ENCODE results near the gene CARMIL3. TPM values are rescaled to one million over a fixed set of nuclear protein-coding genes. Genes with fewer than 3 reads are reported as not detected.
A peak's percentile ranks its signal among the peaks of the same experiment; 100 is the strongest.
"Not testable (repeated sequence)": the region's sequence is repeated elsewhere in the genome, so short reads cannot be mapped to it uniquely, and the experiment has no call there.

The CARMIL3 gene
- total RNA-seq, 1 donor from 2014 or later: 2.0 TPM

DNA sequence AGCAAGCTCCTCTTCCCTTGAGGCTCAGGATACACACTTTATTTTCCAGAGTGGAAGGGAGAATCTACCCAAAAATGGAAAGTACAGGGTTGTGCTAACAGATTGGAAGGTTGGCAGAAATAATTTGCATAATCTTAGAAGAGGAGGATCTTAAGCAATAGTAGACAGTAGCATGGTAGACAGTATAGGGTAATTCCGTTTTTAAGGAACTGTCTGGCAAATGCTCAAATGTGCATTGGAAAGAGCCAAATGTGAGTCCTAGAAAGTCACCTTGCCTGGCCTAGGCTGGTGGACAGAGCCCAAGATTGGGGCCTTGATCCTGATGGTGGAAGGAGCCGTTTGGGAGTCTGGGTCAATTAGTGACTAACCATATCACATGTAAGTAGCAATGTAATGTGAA lies 13.1 kb upstream of the CARMIL3 start:
- no peak for DNase-seq (ENCODE audit: low spot score)
- ATAC-seq: no peak

DNA sequence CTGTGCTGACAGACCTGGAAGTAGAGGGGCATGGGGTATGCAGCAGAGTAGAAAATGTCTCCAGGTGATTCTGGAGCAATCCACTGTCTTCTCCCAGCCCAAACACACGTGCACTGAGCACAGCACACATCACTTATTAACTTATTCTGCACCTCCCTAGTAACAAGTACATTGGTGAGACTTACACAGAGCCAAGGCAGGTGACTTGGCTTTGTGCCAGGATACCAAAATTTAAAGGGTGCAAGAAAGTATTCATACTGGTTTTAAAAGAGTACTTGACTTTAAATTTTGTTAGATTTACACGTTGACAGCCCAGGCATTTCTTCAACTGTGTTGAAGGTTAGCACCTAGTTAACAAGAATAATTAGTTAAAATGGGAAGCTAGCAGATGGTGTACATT lies 11.1 kb upstream of the CARMIL3 start:
- no peak for ATAC-seq
- no peak for DNase-seq (ENCODE audit: low spot score)

DNA sequence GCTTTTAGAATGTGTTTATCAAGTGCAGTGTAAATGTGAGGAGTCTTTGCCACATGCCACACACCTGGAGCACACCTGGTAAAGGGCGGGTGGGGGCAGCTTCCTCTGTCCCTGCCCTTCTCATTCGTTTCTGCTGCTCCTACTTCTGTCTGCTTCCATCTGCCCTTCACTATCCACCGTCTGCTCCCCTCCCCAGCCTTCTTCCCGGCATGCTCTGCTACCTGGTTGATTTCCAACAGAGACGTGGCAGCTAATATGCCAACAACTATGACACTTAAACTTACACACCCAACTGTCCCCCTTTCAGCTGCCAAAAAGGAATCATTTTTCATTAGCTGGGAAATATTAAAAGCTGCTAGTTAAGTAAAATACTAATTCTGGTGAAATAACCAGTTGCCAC lies 9.1 kb upstream of the CARMIL3 start:
- ATAC-seq (peak; percentile 59), DNase-seq (ENCODE audit: low spot score) (no peak)

DNA sequence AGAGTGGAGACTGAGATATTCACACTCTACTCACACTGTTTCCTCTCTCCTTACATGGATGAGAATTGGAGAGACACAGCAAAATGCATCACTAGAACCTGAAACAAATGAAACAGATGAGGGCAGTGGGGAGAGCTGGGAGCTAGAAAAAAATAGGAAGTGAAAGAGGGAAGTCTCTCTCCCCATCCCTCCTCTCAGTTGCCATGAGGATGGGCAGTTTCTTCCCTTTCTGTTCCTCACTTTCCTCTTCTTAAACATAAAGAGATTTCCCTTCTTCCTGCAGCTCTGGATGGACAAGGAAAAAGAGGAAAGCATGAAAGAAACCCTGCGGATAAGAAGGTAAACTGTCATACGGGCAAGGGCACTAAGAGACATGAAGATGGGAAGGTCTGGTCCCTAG lies 2.8 kb upstream of the CARMIL3 start:
- ATAC-seq; DNase-seq (ENCODE audit: low spot score): not testable (repeated sequence)

DNA sequence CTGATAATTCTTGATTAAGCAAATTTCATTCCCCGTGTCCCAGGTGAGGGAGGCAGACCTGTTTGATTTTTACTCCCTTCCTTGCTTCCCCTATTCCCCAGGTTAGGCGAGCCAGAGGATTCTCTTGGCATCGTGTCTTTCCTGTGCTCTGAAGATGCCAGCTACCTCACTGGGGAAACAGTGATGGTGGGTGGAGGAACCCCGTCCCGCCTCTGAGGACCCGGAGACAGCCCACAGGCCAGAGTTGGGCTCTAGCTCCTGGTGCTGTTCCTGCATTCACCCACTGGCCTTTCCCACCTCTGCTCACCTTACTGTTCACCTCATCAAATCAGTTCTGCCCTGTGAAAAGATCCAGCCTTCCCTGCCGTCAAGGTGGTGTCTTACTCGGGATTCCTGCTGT lies 1.1 kb upstream of the CARMIL3 start:
- DNase-seq (ENCODE audit: low spot score); ATAC-seq: not testable (repeated sequence)

DNA sequence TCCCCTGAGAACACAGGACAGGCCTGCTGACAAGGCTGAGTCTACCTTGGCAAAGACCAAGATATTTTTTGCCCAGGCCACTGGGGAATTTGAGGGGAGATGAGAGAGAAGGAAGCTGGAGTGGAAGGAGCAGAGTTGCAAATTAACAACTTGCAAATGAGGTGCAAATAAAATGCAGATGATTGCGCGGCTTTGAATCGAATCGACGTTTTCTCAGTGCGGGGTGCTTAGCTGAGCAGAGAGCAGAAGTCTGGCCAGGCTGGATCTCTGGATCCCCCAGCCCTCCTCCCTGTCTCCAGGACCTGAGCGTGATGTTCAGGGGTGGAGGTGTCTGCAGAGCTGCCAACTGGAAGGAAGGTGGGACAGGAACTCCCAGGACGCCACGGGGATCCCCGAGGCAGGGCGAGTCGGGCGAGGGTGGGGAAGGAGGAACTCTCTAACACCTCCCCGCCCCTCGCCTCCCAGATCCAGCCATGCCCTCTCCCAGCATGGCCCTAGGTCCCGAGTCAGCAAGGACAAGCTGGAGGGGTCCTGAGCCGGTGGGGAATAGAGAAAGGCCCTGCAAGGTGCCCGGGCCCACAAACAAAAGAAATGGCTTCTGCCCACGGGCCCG lies 527 bp upstream of the CARMIL3 start:
- peak; percentile 13 for ATAC-seq
- DNase-seq (ENCODE audit: low spot score): no peak

DNA sequence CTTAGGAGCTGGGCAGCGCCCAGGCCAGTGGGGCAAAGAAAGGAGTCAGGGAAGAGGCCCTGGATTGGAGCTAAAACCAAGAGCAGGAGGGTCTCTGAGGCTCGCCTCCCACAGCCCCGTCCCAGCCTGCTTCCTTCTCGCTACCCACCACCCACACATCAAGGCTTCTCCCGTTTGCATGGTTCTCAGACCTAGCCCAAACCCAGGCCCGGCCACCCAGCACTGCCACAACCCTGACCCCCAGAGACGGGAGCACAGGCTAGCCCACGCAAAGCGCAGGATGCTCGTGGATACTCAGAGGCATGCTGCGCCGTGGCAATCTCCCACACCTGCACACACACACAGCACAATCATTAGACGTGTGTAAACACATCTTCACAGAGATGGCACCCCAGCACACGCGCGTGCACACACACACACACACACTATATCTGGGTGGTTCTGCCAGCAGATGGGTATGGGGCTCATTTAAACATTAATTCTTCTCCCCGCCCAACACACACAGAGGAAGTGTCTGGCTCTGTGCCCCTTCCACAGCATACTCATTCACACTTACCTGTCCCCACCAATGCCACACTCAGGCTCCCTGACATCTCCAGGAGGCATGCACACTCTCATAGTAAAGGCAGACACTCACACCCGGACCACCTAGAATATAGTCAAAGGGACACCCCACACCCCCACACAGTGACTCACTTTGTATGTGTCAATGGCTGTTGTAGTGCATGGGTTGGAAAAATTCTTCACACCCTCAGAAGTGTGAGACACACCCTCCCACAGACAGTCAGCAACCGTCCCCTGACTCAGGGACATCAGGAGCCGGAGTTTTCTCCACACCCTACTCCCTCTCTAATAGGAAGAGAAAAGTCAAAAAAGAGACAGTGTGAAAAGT lies 1.1 kb downstream of the CARMIL3 start:
- DNase-seq (ENCODE audit: low spot score): no peak
- no peak for ATAC-seq

DNA sequence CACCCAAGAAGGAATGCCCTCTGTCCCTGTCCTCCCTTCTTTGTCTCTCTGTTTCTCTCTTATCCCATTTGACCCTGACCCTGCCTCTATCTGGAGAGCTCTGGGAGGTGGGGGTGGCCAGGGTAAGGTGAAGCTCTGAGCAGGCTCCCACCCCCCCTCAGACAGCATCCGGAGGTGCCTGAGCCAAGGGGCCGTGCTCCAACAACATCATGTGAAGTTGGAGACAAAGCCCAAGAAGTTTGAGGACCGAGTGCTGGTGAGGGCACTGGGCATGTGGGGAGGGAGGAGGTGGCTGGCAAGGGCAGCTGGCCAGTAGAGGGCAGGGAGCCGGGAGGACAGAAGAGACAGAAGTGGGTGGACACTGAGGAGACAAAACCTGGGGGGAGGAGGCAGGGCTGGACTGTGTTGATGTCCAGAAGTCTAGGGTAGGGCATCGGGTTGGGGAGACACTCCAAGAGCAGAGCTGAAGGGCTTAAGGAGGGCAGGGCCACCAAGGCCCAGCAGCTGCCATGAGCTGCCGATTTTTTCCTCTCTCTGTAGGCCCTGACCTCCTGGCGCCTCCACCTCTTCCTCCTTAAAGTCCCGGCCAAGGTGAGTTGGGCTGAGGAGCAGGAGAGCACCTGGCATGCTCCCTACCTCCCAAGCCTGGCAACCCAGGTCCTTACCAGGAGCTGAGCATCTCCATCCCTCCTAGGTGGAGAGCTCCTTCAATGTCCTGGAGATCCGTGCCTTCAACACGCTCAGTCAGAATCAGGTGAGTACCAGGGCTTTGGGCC lies 1.9 kb downstream of the CARMIL3 start:
- no peak for ATAC-seq
- no peak for DNase-seq (ENCODE audit: low spot score)

DNA sequence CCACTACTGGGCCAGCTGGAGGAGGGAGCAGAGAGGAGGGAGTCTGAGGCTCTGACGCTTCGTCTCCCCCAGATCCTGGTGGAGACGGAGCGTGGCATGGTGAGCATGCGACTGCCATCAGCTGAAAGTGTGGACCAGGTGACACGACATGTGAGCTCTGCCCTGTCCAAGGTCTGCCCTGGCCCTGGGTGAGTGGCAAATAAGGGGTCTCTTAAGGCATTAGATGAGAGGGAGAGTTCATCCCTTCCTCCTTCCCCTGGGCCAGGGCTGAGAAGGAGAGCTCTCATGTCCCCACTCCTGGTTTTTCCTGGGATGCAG lies 2.5 kb downstream of the CARMIL3 start:
- DNase-seq (ENCODE audit: low spot score): no peak
- no peak for ATAC-seq

DNA sequence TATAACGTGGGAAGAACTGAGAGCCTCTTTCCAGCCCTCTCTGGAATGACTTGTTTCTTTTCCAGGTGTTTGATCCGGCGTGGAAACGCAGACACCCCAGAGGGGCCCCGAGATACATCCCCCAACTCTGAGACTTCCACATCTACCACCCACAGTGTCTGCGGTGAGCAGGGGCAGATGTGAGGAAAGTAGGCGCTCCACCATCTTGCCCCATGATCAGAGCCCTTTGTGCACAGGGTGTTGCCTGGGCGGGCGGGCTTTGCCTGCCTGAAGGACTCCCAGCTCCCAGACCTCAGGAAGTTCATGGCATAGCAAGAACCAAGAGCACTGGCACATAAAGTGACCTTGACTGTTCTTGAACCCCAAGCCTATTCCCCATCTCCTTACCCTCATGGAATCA lies 2.8 kb downstream of the CARMIL3 start:
- no peak for DNase-seq (ENCODE audit: low spot score)
- no peak for ATAC-seq

DNA sequence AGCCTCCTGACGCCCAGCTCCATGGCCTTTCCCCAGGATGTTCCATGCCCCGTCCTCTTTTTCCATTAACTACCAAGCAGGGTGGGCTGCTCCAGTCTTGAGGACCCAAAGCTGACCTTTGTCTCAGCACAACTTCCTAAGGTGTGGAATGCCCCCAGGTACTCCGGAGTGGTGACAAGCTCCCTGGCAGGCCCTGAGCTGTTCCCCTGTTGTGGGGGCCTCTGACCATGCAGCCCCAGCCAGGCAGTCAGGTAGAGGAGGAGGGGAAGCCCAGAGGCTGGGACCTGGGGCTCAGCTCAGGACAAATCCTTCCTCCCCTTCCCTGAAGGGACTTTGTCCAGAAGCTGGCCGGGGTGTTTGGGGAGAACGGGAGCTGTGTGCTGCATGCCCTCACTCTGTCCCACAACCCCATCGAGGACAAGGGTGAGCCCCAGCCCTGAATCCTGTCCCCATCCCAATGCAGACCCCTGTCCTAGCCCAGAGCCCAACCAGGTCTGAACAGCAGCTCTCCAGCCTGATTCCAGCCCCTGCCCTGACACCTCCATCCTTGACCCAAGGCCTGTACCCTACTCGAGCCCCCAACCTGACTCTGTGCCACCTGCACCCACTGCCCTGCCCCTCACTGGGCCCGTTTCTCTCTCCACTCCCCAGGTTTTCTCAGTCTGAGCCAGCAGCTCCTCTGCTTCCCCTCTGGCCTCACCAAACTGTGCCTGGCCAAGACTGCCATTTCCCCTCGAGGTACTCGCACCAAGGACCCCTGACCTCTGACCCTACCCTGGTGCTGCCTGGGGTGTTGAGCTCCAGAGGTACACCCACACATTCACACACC lies 4.4 kb downstream of the CARMIL3 start:
- DNase-seq (ENCODE audit: low spot score) (no peak), ATAC-seq (no peak)

DNA sequence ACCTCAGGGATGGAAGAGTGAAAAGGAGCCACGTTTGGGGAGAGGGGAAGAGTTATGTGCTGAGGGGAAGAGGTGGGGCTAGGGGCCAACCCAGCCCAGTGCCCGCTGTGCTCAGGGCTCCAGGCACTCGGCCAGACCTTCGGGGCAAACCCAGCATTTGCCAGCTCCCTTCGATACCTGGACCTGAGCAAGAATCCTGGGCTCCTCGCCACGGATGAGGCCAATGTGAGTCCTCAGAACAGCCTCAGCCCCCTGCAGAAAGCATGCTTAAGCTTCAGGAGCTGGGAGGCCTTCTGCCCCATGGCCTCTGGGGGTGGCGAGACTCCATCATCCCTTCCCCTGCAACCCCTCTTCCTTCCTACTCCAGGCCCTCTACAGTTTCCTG lies 5.0 kb downstream of the CARMIL3 start:
- DNase-seq (ENCODE audit: low spot score) (peak; percentile 74), ATAC-seq (peak; percentile 19)

DNA sequence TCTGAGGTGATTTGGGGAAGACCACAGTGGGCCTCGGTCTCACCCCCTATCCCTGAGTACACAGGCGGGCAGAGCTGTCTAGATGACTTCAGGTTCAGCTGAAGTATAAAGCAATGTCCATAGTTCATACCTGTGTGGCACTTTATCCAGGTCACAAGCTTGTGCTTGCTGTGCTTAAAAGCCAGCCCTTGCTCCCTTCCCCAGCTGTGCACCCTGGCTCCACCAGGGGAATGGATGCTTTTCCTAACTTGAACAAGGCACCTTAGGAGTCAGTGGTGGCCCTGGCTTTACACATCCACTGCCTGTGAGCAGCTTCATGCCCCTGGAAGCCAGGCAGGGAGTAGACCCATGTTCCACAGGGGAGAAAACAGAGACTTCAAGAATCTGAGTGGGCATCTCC lies 5.5 kb downstream of the CARMIL3 start:
- no peak for DNase-seq (ENCODE audit: low spot score)
- no peak for ATAC-seq

DNA sequence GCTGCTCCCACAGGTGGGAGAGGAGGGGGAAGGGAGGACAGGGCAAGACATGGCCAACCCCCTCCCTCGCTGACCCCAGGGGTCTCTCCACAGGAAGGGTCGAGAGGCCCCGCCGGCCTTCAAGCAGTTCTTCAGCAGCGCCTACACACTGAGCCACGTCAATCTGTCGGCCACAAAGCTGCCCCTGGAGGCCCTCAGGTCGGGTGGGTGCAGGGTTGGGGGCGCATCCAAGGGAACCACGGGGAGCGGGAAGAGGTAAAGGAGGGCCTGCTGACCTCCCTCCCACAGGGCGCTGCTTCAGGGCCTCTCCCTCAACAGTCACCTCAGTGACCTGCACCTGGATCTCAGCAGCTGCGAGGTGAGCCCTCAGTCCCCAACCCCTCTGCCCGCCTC lies 6.1 kb downstream of the CARMIL3 start:
- ATAC-seq: no peak
- DNase-seq (ENCODE audit: low spot score): peak; percentile 46

DNA sequence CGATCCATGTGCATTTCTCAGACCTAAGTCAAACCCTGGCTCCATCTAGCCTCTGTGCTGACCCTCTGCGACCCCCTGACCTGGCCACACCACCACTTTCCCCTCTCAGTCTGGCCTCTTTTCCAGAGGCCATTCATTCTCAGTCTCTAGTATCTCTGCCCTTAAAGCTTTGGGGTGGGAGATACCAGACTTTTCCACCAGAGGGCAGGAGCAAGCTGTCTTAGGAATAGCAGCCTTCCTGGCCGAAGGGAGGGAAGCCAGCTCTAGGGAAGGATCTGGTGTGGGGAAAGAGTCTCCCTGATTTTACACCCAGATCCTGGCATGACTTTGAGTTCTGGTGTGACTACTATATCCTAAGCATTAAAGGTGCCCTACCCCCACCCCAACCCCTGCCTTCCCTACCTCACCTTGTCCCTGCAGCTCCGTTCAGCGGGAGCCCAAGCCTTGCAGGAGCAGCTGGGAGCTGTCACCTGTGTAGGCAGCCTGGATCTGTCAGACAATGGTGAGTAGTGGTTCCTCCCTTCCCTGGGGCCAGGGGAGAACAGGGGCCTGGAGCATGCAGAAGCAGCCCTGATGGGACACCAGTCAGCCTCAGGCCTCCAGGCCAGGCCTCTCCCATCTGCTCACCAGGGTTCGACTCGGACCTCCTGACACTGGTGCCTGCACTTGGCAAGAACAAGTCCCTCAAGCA lies 6.6 kb downstream of the CARMIL3 start:
- peak; percentile 73 for ATAC-seq
- DNase-seq (ENCODE audit: low spot score): peak; percentile 83

DNA sequence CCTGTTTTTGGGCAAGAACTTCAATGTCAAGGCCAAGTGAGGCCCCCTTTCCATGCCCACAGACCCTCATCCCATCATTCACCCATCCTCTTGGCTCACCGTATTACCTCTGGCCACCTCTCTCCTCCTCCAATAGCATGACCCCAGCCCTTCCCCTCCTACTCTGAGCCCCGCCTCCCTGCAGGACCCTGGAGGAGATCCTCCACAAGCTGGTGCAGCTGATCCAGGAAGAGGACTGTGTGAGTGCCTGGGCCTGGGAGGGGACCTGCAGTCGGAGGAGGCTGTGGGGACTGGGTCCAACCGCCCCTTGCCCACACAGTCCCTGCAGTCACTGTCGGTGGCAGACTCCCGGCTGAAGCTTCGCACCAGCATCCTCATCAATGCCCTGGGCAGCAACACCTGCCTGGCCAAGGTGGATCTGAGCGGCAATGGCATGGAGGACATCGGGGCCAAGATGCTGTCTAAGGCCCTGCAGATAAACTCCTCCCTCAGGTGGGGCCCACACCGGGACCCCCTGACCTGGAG lies 7.2 kb downstream of the CARMIL3 start:
- ATAC-seq (no peak), DNase-seq (ENCODE audit: low spot score) (peak; percentile 45)

DNA sequence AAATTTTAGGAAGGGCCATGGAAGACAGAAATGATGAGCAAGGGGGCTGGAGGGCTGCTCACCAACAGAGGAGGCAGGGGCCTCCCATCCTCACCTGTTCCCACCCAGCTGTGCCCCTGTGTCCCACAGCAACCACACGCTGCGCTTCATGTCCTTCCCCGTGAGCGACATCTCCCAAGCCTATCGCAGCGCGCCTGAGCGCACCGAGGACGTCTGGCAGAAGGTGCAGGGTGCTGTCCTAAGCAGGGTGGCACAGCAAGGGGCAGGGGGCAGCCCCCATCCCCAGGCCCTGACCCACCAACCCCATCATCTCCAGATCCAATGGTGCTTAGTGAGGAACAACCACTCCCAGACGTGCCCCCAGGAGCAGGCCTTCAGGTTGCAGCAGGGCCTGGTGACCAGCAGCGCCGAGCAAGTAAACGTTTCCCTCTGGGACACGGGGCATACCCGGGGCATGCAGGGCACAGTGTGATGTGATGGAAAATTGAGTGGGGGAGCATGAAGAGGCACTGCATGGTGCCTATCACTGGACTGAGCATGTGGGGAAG lies 8.1 kb downstream of the CARMIL3 start:
- DNase-seq (ENCODE audit: low spot score) (no peak), ATAC-seq (no peak)

DNA sequence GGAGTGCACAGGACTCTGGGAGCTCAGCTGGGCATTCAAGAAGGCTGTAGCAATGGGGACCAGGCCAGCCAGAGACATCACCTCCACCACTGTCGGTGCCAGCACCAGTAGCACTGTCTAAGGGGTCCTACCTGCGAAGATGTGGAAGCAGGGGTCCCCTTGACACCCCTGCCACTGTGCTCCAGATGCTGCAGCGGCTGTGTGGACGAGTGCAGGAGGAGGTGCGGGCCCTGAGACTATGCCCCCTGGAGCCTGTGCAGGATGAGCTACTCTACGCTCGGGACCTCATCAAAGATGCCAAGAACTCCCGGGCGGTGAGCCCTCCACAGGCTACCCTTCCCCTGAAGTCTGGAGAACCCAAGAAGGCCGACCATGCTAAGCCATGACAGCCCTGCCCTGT lies 8.6 kb downstream of the CARMIL3 start:
- no peak for DNase-seq (ENCODE audit: low spot score)

DNA sequence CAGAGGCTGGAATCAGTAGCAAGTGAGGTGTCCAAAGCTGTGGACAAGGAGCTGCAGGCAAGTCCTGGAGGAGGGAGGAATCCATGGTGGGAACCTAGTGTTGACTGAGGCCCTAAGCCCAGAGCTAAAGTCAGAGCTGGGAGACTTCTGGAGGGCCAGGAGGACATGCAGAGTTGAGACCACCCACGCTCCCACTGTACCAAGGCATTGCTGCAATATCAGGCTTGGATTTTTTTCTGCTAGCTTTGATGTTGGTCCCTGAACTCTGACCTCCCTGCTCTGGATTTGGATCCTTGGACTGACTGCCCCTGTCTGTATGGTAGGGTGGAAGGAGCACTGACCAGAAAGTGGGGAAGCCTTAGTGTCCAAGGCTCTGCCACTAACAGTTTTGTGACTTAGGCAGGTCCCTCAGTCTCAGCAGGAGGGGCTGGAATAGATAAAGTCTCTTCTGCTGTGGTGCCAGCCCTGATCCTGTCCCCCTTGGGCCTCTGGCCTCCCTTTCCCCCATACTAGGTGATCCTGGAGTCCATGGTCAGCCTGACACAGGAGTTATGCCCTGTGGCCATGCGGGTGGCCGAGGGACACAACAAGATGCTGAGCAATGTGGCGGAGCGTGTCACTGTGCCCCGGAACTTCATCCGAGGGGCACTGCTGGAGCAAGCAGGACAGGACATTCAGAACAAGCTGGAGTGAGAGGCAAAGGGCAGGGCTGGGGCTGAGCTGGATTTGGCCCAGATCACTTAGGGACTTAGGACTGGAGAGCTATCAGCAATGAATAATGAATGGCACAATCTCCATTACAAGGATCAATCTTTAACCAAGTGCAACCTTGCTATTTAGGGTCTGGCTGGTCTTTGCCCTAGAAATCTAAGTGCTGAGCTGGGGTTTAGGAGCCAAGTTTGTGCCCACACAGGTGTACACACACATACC lies 9.4 kb downstream of the CARMIL3 start:
- ATAC-seq (peak; percentile 66), DNase-seq (ENCODE audit: low spot score) (peak; percentile 93)

More for the DNA sequence above, 8.6 kb downstream of the CARMIL3 start:
- ATAC-seq: no peak

All from left lobe of liver (tissue), 2 donors.